Esophagus squamous epithelium (tissue), 5 donors: ENCODE measurements around the gene SELENOV. TPM values are rescaled to one million over a fixed set of nuclear protein-coding genes. Genes with fewer than 3 reads are reported as not detected.

Source experiments
- DNase-seq: peaks from one replicate; lab custom pipeline; 2025; lab: John Stamatoyannopoulos, UW
- H3K27ac ChIP-seq, 4 donors: fragments of 200-600 bp; sonication (generic); one replicate each; pipeline ENCODE4 v1.5.1; 2016 to 2019; ENCODE audit warnings: mild to moderate bottlenecking in 1 of 4
- H3K27me3 ChIP-seq, 4 donors: fragments of 200-600 bp; sonication (generic); 1 replicate in 3 of 4; 2 replicates in 1 of 4; pipeline versions ENCODE4 v1.5.1 to v1.6.0; 2017 to 2021; ENCODE audit warnings: antibody characterized with exemption in 1 of 4
- H3K36me3 ChIP-seq, 3 donors: fragments of 200-600 bp; sonication (generic); one replicate each; pipeline ENCODE4 v1.5.1; 2016 to 2019
- H3K4me1 ChIP-seq, 3 donors: fragments of 200-600 bp; sonication (generic); one replicate each; pipeline ENCODE4 v1.5.1; 2017 to 2019
- H3K4me3 ChIP-seq, 4 donors: fragments of 200-600 bp; sonication (generic); 1 replicate in 3 of 4; 2 replicates in 1 of 4; pipeline ENCODE4 v1.5.1; 2016 to 2019; ENCODE audit warnings: mild to moderate bottlenecking in 2 of 4, moderate library complexity in 1 of 4
- H3K9me3 ChIP-seq, 3 donors: fragments of 200-600 bp; sonication (generic); one replicate each; pipeline ENCODE4 v1.5.1; 2016 to 2019
- CTCF ChIP-seq, 6 experiments: fragments of 450-650 bp in 4 of 6; fragments of 200-600 bp in 2 of 6; sonication (generic) in 2 of 6; IDR thresholded peaks; one replicate each; pipeline ENCODE4 v1.5.1; 2016 to 2019; ENCODE audit warnings: antibody characterized with exemption in 6 of 6, mild to moderate bottlenecking in 4 of 6, moderate library complexity in 4 of 6
- POLR2A ChIP-seq, 4 donors: fragments of 450-650 bp; IDR thresholded peaks; one replicate each; pipeline ENCODE4 v1.6.1; 2017; ENCODE audit warnings: antibody characterized with exemption in 4 of 4, mild to moderate bottlenecking in 4 of 4, moderate library complexity in 3 of 4
- WGBS, 2 donors: methylation state at CpG; one replicate each; pipeline ENCODE4 v1.1.5; 2018; 5-methylcytosine and 5-hydroxymethylcytosine counted together
- intact Hi-C: fragments of 100-400 bp; cut with DNase I; formaldehyde crosslinking; loops from one replicate; pipeline ENCODE4 v1.15.0; 2022
- total RNA-seq, 4 donors: library from RNA; depleted of rRNA; stranded (reverse); fragments of >200 nt; gene quantifications; one replicate each; pipeline ENCODE4 v1.1.0, GENCODE V29; 2016
- donor health status: DM: yes; HTN: yes; CAD: no.

Gene SELENOV
- total RNA-seq, 4 donors from 2014 or later: not detected

GRCh38 chr19:39517432-39517831 lies 2.5 kb downstream of the SELENOV start:
- intact Hi-C loops: no loop called here
- DNase-seq: no peak
- peaks cover 6 to 65% (median 24%) of the 10 kb centered on the region in 4 donors for H3K27me3 ChIP-seq
- 67 to 80% methylated on average over 3 of the region's 3 CpGs for WGBS, 2 donors
- no peak overlapping the region for H3K27ac ChIP-seq
- H3K9me3 ChIP-seq: no peaks in the 10 kb centered on the region
- H3K36me3 ChIP-seq: no peaks in the 10 kb centered on the region
- no peak overlapping the region for H3K4me3 ChIP-seq
- peaks cover 6 to 18% (median 13%) of the 10 kb centered on the region in 3 donors for H3K4me1 ChIP-seq
- TF ChIP-seq POLR2A (IDR thresholded peaks at IDR 0.05) (no peak), CTCF (IDR thresholded peaks at IDR 0.05) (no peak)

- WGBS, 2 donors: 22 to 47% methylated on average over 5 of the region's 5 CpGs
- TF ChIP-seq CTCF (IDR thresholded peaks at IDR 0.05): no peak
- no peak for TF ChIP-seq POLR2A (IDR thresholded peaks at IDR 0.05)
Observed at GRCh38 chr19:39518458-39518857, 3.5 kb downstream of the SELENOV start.

GRCh38 chr19:39518975-39519374 lies 4.0 kb downstream of the SELENOV start:
- intact Hi-C loops: no loop called here
- 46 to 66% methylated on average over 6 to 9 of the region's 9 CpGs for WGBS, 2 donors

More at GRCh38 chr19:39518458-39518857, 3.5 kb downstream of the SELENOV start:
- H3K36me3 ChIP-seq: no peaks in the 10 kb centered on the region
- intact Hi-C loops: no loop called here
- H3K4me1 ChIP-seq: peaks cover 6 to 18% (median 13%) of the 10 kb centered on the region in 3 donors
- no peak overlapping the region for H3K27ac ChIP-seq
- H3K27me3 ChIP-seq: peaks cover 6 to 55% (median 24%) of the 10 kb centered on the region in 4 donors
- DNase-seq: no peak
- H3K4me3 ChIP-seq: no peak overlapping the region
- no peaks in the 10 kb centered on the region for H3K9me3 ChIP-seq

GRCh38 chr19:39520541-39521484 lies 5.9 kb downstream of the SELENOV start:
- Histone ChIP-seq H3K9me3 (no peaks in the 10 kb centered on the region), H3K27ac (no peak overlapping the region), H3K4me1 (peaks cover 0 to 5% (median 1%) of the 10 kb centered on the region in 3 donors), H3K36me3 (no peaks in the 10 kb centered on the region), H3K27me3 (peaks cover 0 to 31% (median 5%) of the 10 kb centered on the region in 4 donors), H3K4me3 (no peak overlapping the region)
- intact Hi-C loops: no loop called here
- WGBS, 2 donors: 76 to 84% methylated on average over 7 to 8 of the region's 8 CpGs
- no peak for DNase-seq
- TF ChIP-seq POLR2A (IDR thresholded peaks at IDR 0.05) (no peak), CTCF (IDR thresholded peaks at IDR 0.05) (no peak)

More at GRCh38 chr19:39518975-39519374, 4.0 kb downstream of the SELENOV start:
- no peaks in the 10 kb centered on the region for H3K36me3 ChIP-seq
- DNase-seq: no peak
- no peaks in the 10 kb centered on the region for H3K9me3 ChIP-seq
- H3K27me3 ChIP-seq: peaks cover 6 to 50% (median 21%) of the 10 kb centered on the region in 4 donors
- H3K27ac ChIP-seq: no peak overlapping the region
- H3K4me1 ChIP-seq: peaks cover 6 to 18% (median 13%) of the 10 kb centered on the region in 3 donors
- no peak overlapping the region for H3K4me3 ChIP-seq
- TF ChIP-seq POLR2A (IDR thresholded peaks at IDR 0.05): no peak
- TF ChIP-seq CTCF (IDR thresholded peaks at IDR 0.05): no peak

GRCh38 chr19:39524495-39524894 lies 9.6 kb downstream of the SELENOV start:
- DNase-seq: no peak
- H3K4me3 ChIP-seq: no peak overlapping the region
- no peaks in the 10 kb centered on the region for H3K9me3 ChIP-seq
- no peaks in the 10 kb centered on the region for H3K36me3 ChIP-seq
- no peaks in the 10 kb centered on the region for H3K27me3 ChIP-seq
- no peaks in the 10 kb centered on the region for H3K4me1 ChIP-seq
- TF ChIP-seq CTCF (IDR thresholded peaks at IDR 0.05): no peak
- TF ChIP-seq POLR2A (IDR thresholded peaks at IDR 0.05): no peak
- no peak overlapping the region for H3K27ac ChIP-seq
- intact Hi-C loops: no loop called here
- WGBS, 2 donors: 79 to 88% methylated on average over 5 to 8 of the region's 8 CpGs
